ENCODE results near the gene VAPA.

DNA sequence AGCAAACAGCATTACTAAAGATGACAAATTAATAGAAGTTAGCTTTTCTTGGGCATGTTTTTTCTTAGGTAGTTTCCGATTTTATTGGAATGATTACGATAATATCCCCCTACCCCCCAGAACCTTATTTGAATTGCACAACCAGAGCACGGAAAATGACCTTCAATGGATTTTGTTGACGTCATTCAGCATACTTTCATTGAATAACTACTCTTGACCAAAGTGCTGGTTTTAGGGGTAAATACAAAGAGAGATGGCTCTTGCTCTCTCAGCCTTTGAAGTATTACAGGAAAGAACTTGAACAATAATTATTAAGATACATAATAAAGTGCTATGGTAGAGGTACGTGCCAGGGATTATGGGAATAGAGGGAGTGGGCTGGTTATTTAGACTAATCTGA lies 36.0 kb downstream of the VAPA start:
- no peak for TF ChIP-seq TEAD4 (IDR thresholded peaks at IDR 0.05)
- TF ChIP-seq USF1 (IDR thresholded peaks at IDR 0.05), result no peak
- no peak for TF ChIP-seq EGR1 (IDR thresholded peaks at IDR 0.05)

Measured in Ishikawa (cell line).